A549 (cell line): ENCODE data around the gene TRIM65. TPM values are rescaled to one million over a fixed set of nuclear protein-coding genes. Genes with fewer than 3 reads are reported as not detected.

Experiments used
- ATAC-seq, 2 experiments: fragments of 200-7000 bp in 1 of 2; fragments of >200 bp in 1 of 2; cut with Nextera tagmentation in 1 of 2; cut with Tn5 transposase in 1 of 2; 3 replicates each; pipeline versions ENCODE4 v1.8.0 to v1.9.1; 2018 to 2020; ENCODE audit warnings: mild to moderate bottlenecking in 1 of 2, moderate library complexity in 1 of 2
- CTCF ChIA-PET: fragments of 300-600 bp; sonication (Branson Sonifier 250); formaldehyde crosslinking; extraction: SDS; loops from one replicate; lab custom pipeline; 2021; ENCODE audit warnings: antibody characterized with exemption, inconsistent platforms; lab: Yijun Ruan, JAX
- POLR2A ChIA-PET: fragments of 350-600 bp; formaldehyde crosslinking; extraction: SDS; loops from one replicate; lab custom pipeline; 2021; ENCODE audit warnings: antibody characterized with exemption, inconsistent platforms; lab: Yijun Ruan, JAX
- DNase-seq, 2 experiments: peaks; one replicate each; pipeline versions ENCODE4 v3.0.0 to v3.0.0-alpha.2; 2011 to 2016; ENCODE audit warnings: low read depth in 1 of 2, low spot score in 1 of 2
- FAIRE-seq: peaks from 2 replicates; lab custom pipeline; 2011; peaks lifted over from hg19 to GRCh38; lab: Jason Lieb, UNC
- H3K27ac ChIP-seq, 2 experiments: fragments of >200 bp; sonication (Bioruptor Twin); formaldehyde crosslinking; 3 replicates each; pipeline ENCODE4 v1.5.1; 2016 to 2017
- H3K4me1 ChIP-seq: fragments of >200 bp; sonication (Bioruptor Twin); formaldehyde crosslinking; 3 replicates; pipeline ENCODE4 v1.6.1; 2016
- H3K4me2 ChIP-seq: fragments of >200 bp; sonication (Bioruptor Twin); formaldehyde crosslinking; 3 replicates; pipeline ENCODE4 v1.6.1; 2016
- H3K4me3 ChIP-seq: fragments of >200 bp; sonication (Bioruptor Twin); formaldehyde crosslinking; 3 replicates; pipeline ENCODE4 v1.5.1; 2016
- H3K9me3 ChIP-seq: fragments of >200 bp; sonication (Bioruptor Twin); formaldehyde crosslinking; 3 replicates; pipeline ENCODE4 v1.6.1; 2016
- ATOH8 ChIP-seq: fragments of 250-450 bp; sonication (Bioruptor Pico); IDR thresholded peaks from 2 replicates; pipeline ENCODE4 v1.5.0; 2020; ENCODE audit warnings: low read depth, mild to moderate bottlenecking, moderate library complexity
- BHLHE40 ChIP-seq: IDR thresholded peaks from 2 replicates; pipeline ENCODE4 v1.6.1; 2012; ENCODE audit warnings: low read depth, low read length, inconsistent platforms
- EHF ChIP-seq: fragments of 250-450 bp; sonication (Bioruptor Pico); IDR thresholded peaks from 2 replicates; pipeline ENCODE4 v1.5.0; 2020; ENCODE audit warnings: mild to moderate bottlenecking
- EHMT2 ChIP-seq: fragments of 200-600 bp; sonication (generic); IDR thresholded peaks from 2 replicates; pipeline ENCODE4 v1.6.1; 2016; ENCODE audit warnings: antibody characterized with exemption, low read depth, mild to moderate bottlenecking, moderate library complexity
- ESRRA ChIP-seq: fragments of 150-350 bp; IDR thresholded peaks from 2 replicates; pipeline ENCODE4 v1.6.1; 2014; ENCODE audit warnings: mild to moderate bottlenecking, low read length, borderline replicate concordance
- FOSL2 ChIP-seq, 2 experiments: fragments of 450-650 bp in 1 of 2; fragments of >200 bp in 1 of 2; sonication (Bioruptor Twin) in 1 of 2; formaldehyde crosslinking; IDR thresholded peaks; 2 replicates each; pipeline versions ENCODE4 v1.5.0 to v1.6.1; 2016 to 2020; ENCODE audit warnings: mild to moderate bottlenecking in 1 of 2, moderate library complexity in 1 of 2
- GATA3 ChIP-seq: IDR thresholded peaks from 2 replicates; pipeline ENCODE4 v1.6.1; 2012; ENCODE audit warnings: borderline replicate concordance
- HMGXB4 ChIP-seq: fragments of 250-450 bp; sonication (Bioruptor Pico); IDR thresholded peaks from 2 replicates; pipeline ENCODE4 v1.5.0; 2021; ENCODE audit warnings: mild to moderate bottlenecking, moderate library complexity, borderline replicate concordance
- HOXB13 ChIP-seq: fragments of 250-450 bp; sonication (Bioruptor Pico); IDR thresholded peaks from 2 replicates; pipeline ENCODE4 v1.5.0; 2020; ENCODE audit warnings: low read depth, mild to moderate bottlenecking, moderate library complexity
- NFE2L2 ChIP-seq: fragments of 150-350 bp; conservative IDR thresholded peaks from 2 replicates; pipeline ENCODE4 v1.6.1; 2014; ENCODE audit warnings: low read length
- PHF8 ChIP-seq: fragments of 200-600 bp; sonication (generic); IDR thresholded peaks from 2 replicates; pipeline ENCODE4 v1.6.1; 2016; ENCODE audit warnings: low read depth, mild to moderate bottlenecking, antibody characterized with exemption, moderate library complexity, borderline replicate concordance
- POLR2A ChIP-seq: IDR thresholded peaks from 2 replicates; pipeline ENCODE4 v1.6.1; 2012; ENCODE audit warnings: mild to moderate bottlenecking, low read length
- RFX5 ChIP-seq: fragments of 450-650 bp; IDR thresholded peaks from 2 replicates; pipeline ENCODE4 v1.7.1; 2014; ENCODE audit warnings: antibody characterized with exemption, mild to moderate bottlenecking, moderate library complexity
- SMC3 ChIP-seq: fragments of >200 bp; sonication (Bioruptor Twin); formaldehyde crosslinking; IDR thresholded peaks from 3 replicates; pipeline ENCODE4 v1.6.1; 2018; ENCODE audit warnings: inconsistent platforms
- SREBF2 ChIP-seq: fragments of 450-650 bp; IDR thresholded peaks from 2 replicates; pipeline ENCODE4 v1.6.1; 2014; ENCODE audit warnings: mild to moderate bottlenecking, moderate library complexity
- WGBS: methylation state at CpG from one replicate; pipeline ENCODE4 v1.1.6; 2017; ENCODE audit errors: missing lambda C conversion rate; 5-methylcytosine and 5-hydroxymethylcytosine counted together
- polyA plus RNA-seq, 4 experiments: library from polyadenylated mRNA; depleted of rRNA in 3 of 4; stranded (reverse); fragments of >200 nt; fragmentation: RNase III in 1 of 4; extraction: RNeasy Plus Mini Kit Qiagen cat#74134 plus additional on column Dnase treatment in 1 of 4; gene quantifications; 2 replicates in 3 of 4; 3 replicates in 1 of 4; pipeline ENCODE4 v1.2.3, GENCODE V29; 2011 to 2017
- TF ChIP-seq, protein P1 (sequence below): fragments of >200 bp; sonication (Bioruptor Twin); formaldehyde crosslinking; IDR thresholded peaks from 3 replicates; pipeline ENCODE4 v1.5.1; 2016
- TF ChIP-seq, protein P2 (sequence below): fragments of 450-650 bp; IDR thresholded peaks from 2 replicates; pipeline ENCODE4 v1.6.1; 2014; ENCODE audit warnings: antibody characterized with exemption

Gene TRIM65
- polyA plus RNA-seq, 2 of the 4 experiments (the other 2 are of a cell fraction) = 13.5 to 30.2 TPM

DNA sequence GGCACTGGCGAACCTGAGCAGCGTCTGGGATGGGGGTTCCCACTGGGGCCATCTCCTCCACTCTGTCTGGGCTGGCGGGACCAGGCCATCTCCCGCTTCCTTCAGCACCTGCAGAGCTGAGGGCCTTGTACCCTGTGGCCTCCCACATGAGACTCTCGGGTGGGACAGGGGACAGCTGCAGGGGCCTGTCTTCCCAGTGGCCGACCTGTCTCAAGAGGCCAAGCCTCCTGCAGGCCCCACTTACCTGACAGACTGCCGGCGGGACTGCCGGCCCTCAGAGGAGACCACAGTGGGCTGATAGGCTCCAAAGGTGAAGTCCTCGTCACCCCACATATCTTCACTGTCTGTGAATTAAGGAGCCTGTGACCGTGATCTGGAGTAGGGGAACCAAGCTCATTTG, 28.4 kb upstream of the TRIM65 start (continued):
- TF ChIP-seq HMGXB4 (CRISPR knock-in tag) (no peak), PHF8 (no peak), SMC3 (no peak), GATA3 (no peak)
- TF ChIP-seq, protein P1, sequence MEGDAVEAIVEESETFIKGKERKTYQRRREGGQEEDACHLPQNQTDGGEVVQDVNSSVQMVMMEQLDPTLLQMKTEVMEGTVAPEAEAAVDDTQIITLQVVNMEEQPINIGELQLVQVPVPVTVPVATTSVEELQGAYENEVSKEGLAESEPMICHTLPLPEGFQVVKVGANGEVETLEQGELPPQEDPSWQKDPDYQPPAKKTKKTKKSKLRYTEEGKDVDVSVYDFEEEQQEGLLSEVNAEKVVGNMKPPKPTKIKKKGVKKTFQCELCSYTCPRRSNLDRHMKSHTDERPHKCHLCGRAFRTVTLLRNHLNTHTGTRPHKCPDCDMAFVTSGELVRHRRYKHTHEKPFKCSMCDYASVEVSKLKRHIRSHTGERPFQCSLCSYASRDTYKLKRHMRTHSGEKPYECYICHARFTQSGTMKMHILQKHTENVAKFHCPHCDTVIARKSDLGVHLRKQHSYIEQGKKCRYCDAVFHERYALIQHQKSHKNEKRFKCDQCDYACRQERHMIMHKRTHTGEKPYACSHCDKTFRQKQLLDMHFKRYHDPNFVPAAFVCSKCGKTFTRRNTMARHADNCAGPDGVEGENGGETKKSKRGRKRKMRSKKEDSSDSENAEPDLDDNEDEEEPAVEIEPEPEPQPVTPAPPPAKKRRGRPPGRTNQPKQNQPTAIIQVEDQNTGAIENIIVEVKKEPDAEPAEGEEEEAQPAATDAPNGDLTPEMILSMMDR = no peak

DNA sequence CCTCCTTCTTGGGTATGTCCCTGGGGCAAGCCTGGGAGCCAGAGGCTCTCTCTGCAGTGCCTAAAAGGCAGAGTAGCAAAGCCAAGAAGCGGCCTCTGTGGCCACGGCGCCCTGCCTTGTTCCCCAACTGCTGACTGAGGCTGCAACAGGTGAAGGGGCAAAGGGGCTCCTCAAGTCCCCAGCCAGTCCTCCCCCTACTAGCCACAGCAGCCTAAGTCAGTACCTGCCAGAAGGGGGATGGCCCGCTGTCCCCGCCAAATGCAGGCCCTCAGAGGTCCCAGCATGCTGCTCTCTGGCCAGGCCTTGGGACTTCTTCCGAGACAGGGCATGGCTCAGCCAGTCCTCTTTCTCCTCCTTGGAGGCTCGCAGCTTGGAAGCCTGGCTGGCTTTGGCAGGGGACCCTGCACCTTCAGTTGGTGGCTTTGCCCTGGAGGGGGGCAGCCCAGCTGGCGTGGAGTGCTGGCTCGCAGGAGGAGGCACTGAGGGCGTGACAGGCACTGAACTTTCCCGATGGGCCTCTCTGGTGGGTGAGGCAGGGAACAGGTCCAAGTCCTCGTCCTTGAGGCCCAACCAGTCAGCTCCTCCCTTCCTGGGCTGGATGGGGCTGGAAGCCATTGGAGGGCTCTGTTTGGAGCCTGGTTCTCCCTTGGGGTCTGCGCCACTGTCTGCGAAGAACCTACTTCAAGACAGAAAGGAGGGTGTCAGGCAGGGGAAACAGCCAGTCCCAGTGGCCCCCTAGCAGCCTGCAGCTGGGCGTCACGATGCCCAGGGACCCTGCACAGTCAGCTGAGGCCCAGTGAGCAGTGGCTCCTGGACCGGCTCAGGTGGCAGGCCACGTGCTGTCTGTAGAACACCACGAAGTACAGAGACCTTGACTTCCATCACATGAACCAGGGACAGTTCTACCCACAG, 26.5 kb upstream of the TRIM65 start:
- Histone ChIP-seq H3K4me3 (no peak overlapping the region), H3K9me3 (no peaks in the 10 kb centered on the region), H3K27ac (no peak overlapping the region), H3K4me2 (no peak overlapping the region), H3K4me1 (no peaks in the 10 kb centered on the region)
- no peak for ATAC-seq
- ChIA-PET POLR2A (no interaction called here), CTCF (interaction anchor here (0.5 to 2.4 kb wide), 7 partner anchors 13 to 126 kb away, joined by 3 to 14 read pairs (median 3); partner anchors contain the start of gene MRPL38)
- TF ChIP-seq HOXB13 (CRISPR knock-in tag) = no peak
- TF ChIP-seq BHLHE40 = no peak
- no peak for TF ChIP-seq EHMT2
- TF ChIP-seq ATOH8 (CRISPR knock-in tag) = no peak
- TF ChIP-seq FOSL2 (IDR thresholded peaks at IDR 0.05) = no peak
- TF ChIP-seq FOSL2 (CRISPR knock-in tag; IDR thresholded peaks at IDR 0.05) = no peak
- WGBS = 91% methylated on average over 16 of the region's 19 CpGs
- no peak for DNase-seq
- FAIRE-seq = no peak

DNA sequence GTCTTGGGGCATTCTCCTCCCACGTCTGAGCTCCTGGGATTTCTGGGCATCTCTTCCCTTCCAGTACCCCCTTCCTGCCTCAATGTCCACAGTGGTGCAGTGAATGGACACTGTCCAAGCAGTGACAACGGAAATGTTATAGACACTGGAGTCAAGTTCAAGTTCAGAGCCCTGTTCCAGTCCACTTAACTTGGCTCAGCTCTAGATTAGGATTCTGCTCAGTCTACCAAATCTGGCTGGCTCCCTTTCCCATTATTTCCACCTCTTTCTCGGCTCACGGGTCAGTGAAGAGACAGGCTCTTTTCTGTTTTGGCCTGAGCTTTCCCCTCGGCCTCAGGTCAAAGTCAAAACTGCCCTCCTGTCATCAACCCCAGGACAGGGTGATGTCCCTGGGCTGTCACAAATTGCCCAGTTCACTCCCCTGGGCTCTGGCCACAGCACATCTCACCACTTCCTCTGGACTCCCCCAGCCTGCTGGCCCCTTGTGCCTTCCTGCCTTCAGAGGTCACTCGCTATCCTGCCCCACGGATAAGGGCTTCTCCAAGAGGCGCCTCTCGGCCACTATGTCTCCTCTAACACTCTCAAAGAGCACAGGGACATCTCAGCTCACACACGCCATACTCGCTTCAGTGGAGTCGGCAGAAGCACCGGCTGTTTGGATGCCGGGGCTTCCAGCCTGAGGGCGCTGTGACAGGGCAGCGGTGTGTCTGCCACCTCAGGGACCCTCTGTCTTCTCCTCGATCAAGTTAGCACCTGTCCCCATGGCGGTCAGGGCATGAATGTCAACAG, 25.6 kb upstream of the TRIM65 start:
- WGBS = 91% methylated on average over 18 of the region's 18 CpGs
- no peak for FAIRE-seq
- no peaks in the 10 kb centered on the region for H3K4me1 ChIP-seq

More for the DNA sequence above, 25.6 kb upstream of the TRIM65 start:
- TF ChIP-seq EHF (CRISPR knock-in tag) (no peak), POLR2A (no peak), NFE2L2 (no peak), RFX5 (no peak), SREBF2 (no peak), BHLHE40 (no peak), HOXB13 (CRISPR knock-in tag) (no peak), ESRRA (no peak)
- TF ChIP-seq, protein P2, sequence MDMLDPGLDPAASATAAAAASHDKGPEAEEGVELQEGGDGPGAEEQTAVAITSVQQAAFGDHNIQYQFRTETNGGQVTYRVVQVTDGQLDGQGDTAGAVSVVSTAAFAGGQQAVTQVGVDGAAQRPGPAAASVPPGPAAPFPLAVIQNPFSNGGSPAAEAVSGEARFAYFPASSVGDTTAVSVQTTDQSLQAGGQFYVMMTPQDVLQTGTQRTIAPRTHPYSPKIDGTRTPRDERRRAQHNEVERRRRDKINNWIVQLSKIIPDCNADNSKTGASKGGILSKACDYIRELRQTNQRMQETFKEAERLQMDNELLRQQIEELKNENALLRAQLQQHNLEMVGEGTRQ = no peak
- DNase-seq (no peak), ATAC-seq (no peak)
- Histone ChIP-seq H3K4me3 (no peak overlapping the region), H3K9me3 (no peaks in the 10 kb centered on the region), H3K4me2 (no peak overlapping the region), H3K27ac (no peak overlapping the region)
- CTCF ChIA-PET = interaction anchor here (0.6 to 2.4 kb wide), 7 partner anchors 10 to 475 kb away, joined by 3 to 14 read pairs (median 3); partner anchors contain the start of gene MRPL38
- POLR2A ChIA-PET = interaction anchor here (0.6 kb wide), 1 partner anchor 141 kb away, joined by 3 read pairs; no protein-coding TSS in a partner anchor
